ENCODE results near the gene ERBB3.
"Not testable (repeated sequence)": the region's sequence is repeated elsewhere in the genome, so short reads cannot be mapped to it uniquely, and the experiment has no call there.

Gene ERBB3

GRCh38 chr12:56115329-56115728 is 35.4 kb downstream of the ERBB3 start:
- Histone ChIP-seq H3K4me3 (replicated peaks; ENCODE audit: insufficient read depth, low read length) (peak overlapping the region; percentile 70), H3K27ac (replicated peaks) (peak overlapping the region; percentile 96), H3K27me3 (ENCODE audit: insufficient read depth, poor library complexity, severe bottlenecking) (no peaks in the 10 kb centered on the region)
- TF ChIP-seq GABPA (IDR thresholded peaks at IDR 0.05; ENCODE audit: low read depth) (no peak), REST (IDR thresholded peaks at IDR 0.05; ENCODE audit: insufficient replicate concordance, low read depth) (no peak), POLR2AphosphoS5 (IDR thresholded peaks at IDR 0.05; ENCODE audit: low read depth) (no peak; the same call in 1 of the 2 replicates), CTCF (IDR thresholded peaks at IDR 0.05; ENCODE audit: insufficient read depth, low read length) (no peak), SPI1 (IDR thresholded peaks at IDR 0.05; ENCODE audit: borderline replicate concordance, low read depth) (no peak)
- no peak for DNase-seq (ENCODE audit: low read depth in 1 of 2, low spot score in 1 of 2)

DNA sequence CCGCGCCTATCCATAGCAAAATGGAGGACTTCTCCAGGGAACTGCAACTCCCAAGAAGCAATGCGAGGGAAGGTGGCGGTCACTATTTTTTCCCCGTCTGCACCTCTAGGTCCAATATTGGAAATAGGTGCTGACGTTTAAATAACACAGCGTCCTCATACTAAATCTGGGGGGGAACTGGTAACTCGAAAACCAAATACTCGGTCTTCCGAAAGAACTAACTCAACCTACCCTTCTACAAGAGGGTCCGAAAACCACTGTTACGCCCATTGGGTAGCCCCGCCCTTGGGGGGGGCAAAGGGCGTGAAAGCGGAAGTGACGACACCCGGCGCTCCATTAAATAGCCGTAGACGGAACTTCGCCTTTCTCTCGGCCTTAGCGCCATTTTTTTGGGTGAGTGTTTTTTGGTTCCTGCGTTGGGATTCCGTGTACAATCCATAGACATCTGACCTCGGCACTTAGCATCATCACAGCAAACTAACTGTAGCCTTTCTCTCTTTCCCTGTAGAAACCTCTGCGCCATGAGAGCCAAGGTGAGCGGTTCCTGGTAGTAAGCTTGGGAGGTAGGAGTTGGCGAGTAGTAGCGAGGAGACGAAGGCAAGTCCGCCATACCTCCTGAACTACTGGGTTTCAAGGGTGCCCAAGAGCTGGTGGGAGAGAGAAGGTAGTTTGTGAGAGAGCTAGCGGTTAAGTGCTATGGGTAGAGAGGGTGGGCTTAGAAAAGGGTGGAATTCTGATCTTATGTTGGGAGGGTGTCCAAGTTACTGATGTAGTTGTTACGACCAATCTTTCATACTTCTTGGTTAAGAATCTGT is 36.5 kb downstream of the ERBB3 start, which contains the start of gene RPL41:
TSS of gene RPL41 (plus strand) at position 367 of the 815 bp plus-strand sequence.
- peak within 1 kb of the TSS; percentile 96 for H3K27ac ChIP-seq (replicated peaks)
- TF ChIP-seq REST (IDR thresholded peaks at IDR 0.05; ENCODE audit: insufficient replicate concordance, low read depth) (peak; percentile 81), SPI1 (IDR thresholded peaks at IDR 0.05; ENCODE audit: borderline replicate concordance, low read depth) (peak; percentile 83), POLR2AphosphoS5 (IDR thresholded peaks at IDR 0.05; ENCODE audit: low read depth) (peak; percentile 99), GABPA (IDR thresholded peaks at IDR 0.05; ENCODE audit: low read depth) (peak; percentile 84), CTCF (IDR thresholded peaks at IDR 0.05; ENCODE audit: insufficient read depth, low read length) (no peak)
- DNase-seq (ENCODE audit: low read depth in 1 of 2, low spot score in 1 of 2), result peak; percentile 92
- H3K4me3 ChIP-seq (replicated peaks; ENCODE audit: insufficient read depth, low read length), result peak within 1 kb of the TSS; percentile 70
- no peaks in the 10 kb centered on the region for H3K27me3 ChIP-seq (ENCODE audit: insufficient read depth, poor library complexity, severe bottlenecking)

DNA sequence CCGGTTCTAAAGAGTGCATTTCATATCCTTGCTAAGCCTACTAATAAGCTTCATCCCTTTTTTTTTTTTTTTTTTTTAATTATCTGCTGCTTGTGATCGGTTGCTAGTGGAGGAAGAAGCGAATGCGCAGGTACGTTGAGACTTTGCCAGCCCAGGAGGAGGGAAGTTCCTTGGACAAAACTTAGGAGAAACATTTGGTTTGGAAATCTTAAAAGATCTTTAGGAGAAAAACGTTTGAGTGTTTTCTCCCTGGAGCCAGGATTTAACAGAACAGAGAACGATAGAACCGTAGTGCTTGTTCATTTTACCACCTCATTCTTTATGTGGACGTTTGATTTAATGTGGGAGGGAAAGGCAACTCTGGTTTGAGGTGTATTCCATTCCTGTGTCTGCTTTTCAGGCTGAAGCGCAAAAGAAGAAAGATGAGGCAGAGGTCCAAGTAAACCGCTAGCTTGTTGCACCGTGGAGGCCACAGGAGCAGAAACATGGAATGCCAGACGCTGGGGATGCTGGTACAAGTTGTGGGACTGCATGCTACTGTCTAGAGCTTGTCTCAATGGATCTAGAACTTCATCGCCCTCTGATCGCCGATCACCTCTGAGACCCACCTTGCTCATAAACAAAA is 37.2 kb downstream of the ERBB3 start:
- DNase-seq (ENCODE audit: low read depth in 1 of 2, low spot score in 1 of 2); H3K27me3 ChIP-seq (ENCODE audit: insufficient read depth, poor library complexity, severe bottlenecking): not testable (repeated sequence)
- Histone ChIP-seq H3K27ac (replicated peaks) (peak overlapping the region; percentile 96), H3K4me3 (replicated peaks; ENCODE audit: insufficient read depth, low read length) (peak overlapping the region; percentile 70)

All from HL-60 (cell line).